Choroid plexus epithelial cell (primary cell): ENCODE results near the gene HES5.

Experiments used
- DNase-seq: peaks from one replicate; pipeline ENCODE4 v3.0.0-alpha.2; 2010; ENCODE audit warnings: low read depth
- H3K4me3 ChIP-seq: 2 replicates; pipeline ENCODE4 v1.5.1; 2011; ENCODE audit warnings: low read depth, mild to moderate bottlenecking, control low read depth, low read length, moderate library complexity
- TF ChIP-seq, protein P1 (sequence below): conservative IDR thresholded peaks from 2 replicates; pipeline ENCODE4 v1.5.1; 2011; ENCODE audit warnings: low read depth, mild to moderate bottlenecking, control low read depth, inconsistent platforms, low read length, moderate library complexity

Gene HES5

DNA sequence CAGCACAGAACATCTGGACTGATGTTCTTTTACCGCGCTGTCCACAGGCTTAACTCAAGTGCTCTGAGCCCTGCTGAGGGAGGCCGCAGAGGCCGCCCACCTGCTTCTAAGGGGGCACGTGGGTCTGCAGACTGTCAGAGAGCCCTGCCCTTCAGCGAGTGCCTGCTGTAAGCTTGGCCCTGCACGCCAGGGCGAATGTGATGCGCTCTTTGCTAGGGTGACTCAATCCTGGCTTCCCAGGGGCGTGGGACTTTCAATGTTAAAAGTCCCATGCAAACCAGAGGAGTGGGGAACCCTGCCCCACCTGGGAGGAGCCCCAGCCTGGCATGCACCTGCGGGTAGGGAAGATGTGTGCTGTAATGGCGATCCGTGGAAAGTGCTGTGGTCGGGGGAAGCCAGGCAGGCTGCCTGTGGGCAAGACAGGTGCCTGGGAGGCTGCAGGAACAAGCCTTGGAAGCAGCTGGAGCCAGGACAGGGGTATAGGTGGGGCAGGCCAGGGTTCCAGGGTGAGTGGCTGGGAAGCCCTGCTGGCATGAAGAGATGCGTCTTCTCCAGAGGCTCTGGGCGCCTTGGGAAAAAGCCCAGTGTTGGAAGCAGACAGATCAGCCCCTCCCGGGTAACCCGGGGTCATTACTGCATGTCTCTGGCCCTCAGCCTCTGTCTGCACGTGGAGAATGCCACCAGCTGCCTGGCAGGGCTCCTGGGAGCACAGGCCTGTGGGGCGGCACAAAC lies 3.1 kb downstream of the HES5 start:
- no peak for DNase-seq
- TF ChIP-seq, protein P1, sequence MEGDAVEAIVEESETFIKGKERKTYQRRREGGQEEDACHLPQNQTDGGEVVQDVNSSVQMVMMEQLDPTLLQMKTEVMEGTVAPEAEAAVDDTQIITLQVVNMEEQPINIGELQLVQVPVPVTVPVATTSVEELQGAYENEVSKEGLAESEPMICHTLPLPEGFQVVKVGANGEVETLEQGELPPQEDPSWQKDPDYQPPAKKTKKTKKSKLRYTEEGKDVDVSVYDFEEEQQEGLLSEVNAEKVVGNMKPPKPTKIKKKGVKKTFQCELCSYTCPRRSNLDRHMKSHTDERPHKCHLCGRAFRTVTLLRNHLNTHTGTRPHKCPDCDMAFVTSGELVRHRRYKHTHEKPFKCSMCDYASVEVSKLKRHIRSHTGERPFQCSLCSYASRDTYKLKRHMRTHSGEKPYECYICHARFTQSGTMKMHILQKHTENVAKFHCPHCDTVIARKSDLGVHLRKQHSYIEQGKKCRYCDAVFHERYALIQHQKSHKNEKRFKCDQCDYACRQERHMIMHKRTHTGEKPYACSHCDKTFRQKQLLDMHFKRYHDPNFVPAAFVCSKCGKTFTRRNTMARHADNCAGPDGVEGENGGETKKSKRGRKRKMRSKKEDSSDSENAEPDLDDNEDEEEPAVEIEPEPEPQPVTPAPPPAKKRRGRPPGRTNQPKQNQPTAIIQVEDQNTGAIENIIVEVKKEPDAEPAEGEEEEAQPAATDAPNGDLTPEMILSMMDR = no peak
- H3K4me3 ChIP-seq = peak overlapping the region; percentile 69

DNA sequence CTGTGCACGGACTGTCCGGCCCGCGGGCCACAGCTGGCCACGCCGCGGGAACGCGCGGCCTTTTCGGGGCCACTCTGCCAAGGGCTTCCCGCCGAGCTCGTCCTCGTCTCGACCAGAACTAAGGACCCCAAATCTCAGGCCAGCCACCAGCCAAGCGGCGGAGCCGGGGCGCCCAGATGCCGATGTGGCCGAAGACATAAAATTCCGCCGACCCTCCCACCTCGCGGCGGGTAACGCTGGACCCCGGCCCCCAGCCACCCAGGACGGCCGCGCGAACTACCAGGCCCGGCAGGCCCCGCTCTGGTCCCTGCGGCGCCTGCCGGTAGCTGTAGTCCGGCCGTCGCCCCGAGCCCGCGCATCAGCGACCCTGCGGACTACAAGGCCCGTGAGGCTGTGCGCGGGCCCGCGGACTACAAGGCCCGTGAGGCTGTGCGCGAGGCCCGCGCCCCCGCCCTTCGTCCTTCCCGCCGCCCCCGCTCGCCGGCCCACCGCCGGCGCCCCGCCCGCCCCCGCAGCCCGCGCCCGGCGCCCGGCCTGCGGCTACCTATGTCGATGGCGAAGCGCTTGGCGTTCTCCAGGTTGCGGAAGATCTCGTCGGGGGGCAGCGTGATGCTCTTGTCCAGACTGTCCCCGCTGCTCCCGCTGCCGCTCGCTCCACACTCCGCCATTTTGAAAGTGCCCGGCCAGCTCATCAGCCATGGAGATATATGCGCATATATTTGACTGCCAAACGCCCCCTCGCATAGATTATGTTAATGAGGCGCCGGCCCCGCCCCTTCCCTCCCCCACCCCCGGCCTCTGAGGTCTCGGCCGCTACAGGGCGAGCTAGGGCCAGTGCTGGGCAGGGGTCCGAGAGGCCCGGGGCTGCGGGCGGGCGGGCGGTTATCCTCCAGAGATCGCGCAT lies 3.9 kb downstream of the HES5 start, which contains the start of gene PANK4:
PANK4 (minus strand) TSS at position 677 of the 904 bp plus-strand sequence; CDS start at position 668, 9 bp downstream.
- TF ChIP-seq, protein P1 = no peak
- peak; percentile 97 for DNase-seq
- H3K4me3 ChIP-seq = peak within 1 kb of the TSS; percentile 90

DNA sequence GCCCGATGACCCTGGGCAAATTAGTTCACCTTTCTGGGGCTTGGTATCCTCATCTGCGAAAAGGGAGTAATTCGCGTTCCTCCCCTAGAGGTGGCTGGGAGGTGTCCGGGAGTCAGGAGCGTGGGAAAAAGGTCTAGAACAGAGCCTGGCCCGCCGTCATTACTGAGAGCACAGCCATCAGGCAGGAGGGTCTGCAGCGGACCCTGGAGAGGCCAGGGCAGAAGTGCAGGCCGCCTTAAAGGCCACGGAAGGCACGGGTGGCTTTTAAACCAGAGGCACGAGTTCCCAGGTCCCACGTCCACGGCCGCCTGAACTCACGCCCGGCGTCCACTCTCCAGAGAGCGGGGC lies 4.5 kb downstream of the HES5 start:
- DNase-seq = no peak
- H3K4me3 ChIP-seq = peak overlapping the region; percentile 90
- TF ChIP-seq, protein P1 = no peak

- DNase-seq = no peak
- TF ChIP-seq, protein P1 = no peak
- H3K4me3 ChIP-seq = no peak overlapping the region
Observed at GRCh38 chr1:2523891-2524609, 6.0 kb downstream of the HES5 start.

GRCh38 chr1:2523191-2523890 lies 6.7 kb downstream of the HES5 start:
- TF ChIP-seq, protein P1 = peak; percentile 39
- no peak overlapping the region for H3K4me3 ChIP-seq
- DNase-seq = no peak

DNA sequence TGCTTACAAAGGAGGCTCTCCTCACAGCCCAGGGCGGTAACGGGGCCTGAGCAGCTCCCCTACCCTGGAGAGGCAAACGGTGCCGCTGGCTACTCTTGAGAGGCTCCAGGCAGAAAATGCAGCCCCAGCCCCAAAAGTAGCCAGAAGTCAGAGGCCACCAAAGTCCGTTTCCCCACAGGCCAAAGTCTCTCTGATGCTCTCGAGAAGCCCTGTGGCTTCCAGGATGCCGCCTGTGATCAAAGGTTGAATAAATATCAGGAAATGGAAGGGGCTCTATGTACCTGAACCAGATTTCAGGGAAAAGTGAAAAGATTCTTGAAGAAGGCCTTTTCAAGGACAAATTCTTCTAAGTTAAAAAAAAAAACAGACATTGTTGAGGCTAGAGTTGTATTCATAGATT lies 7.8 kb downstream of the HES5 start:
- TF ChIP-seq, protein P1 = no peak
- no peak for DNase-seq
- H3K4me3 ChIP-seq = no peak overlapping the region
